H1 (cell line): ENCODE data around the gene SLC17A5. TPM values are rescaled to one million over a fixed set of nuclear protein-coding genes. Genes with fewer than 3 reads are reported as not detected.
A peak's percentile ranks its signal among the peaks of the same experiment; 100 is the strongest.

ENCODE experiments used
- CTCF ChIP-seq, 3 experiments: IDR thresholded peaks; 1 replicate in 2 of 3; 2 replicates in 1 of 3; pipeline versions ENCODE4 v1.5.1 to v1.6.1; 2011; ENCODE audit warnings: low read length in 3 of 3, mild to moderate bottlenecking in 3 of 3, inconsistent platforms in 2 of 3, low read depth in 1 of 3, moderate library complexity in 1 of 3; ENCODE audit not compliant: insufficient read depth in 1 of 3; ENCODE audit errors: control extremely low read depth in 1 of 3
- EP300 ChIP-seq, 2 experiments: IDR thresholded peaks; 1 replicate in 1 of 2; 2 replicates in 1 of 2; pipeline ENCODE4 v1.6.1; 2011 to 2012; ENCODE audit warnings: low read depth in 2 of 2, low read length in 2 of 2, mild to moderate bottlenecking in 2 of 2, borderline replicate concordance in 1 of 2, inconsistent platforms in 1 of 2, moderate library complexity in 1 of 2
- SIN3A ChIP-seq, 2 experiments: IDR thresholded peaks in 1 of 2; conservative IDR thresholded peaks in 1 of 2; 2 replicates each; pipeline ENCODE4 v1.6.1; 2011 to 2012; ENCODE audit warnings: low read length in 2 of 2, improper control_type of control experiment in 1 of 2, low read depth in 1 of 2, mild to moderate bottlenecking in 1 of 2
- TBP ChIP-seq: IDR thresholded peaks from 2 replicates; pipeline ENCODE4 v1.6.1; 2011; ENCODE audit warnings: low read depth, low read length, improper control_type of control experiment
- TEAD4 ChIP-seq: IDR thresholded peaks from 2 replicates; pipeline ENCODE4 v1.6.1; 2012; ENCODE audit warnings: low read depth, low read length, inconsistent platforms, mixed read lengths
- USF2 ChIP-seq: IDR thresholded peaks from 2 replicates; pipeline ENCODE4 v1.6.1; 2011; ENCODE audit warnings: low read length, improper control_type of control experiment
- polyA plus RNA-seq, 7 experiments: library from polyadenylated mRNA; depleted of rRNA in 3 of 7; stranded (reverse) in 5 of 7; unstranded in 2 of 7; fragments of >200 nt in 5 of 7; fragments of 200-250 nt in 2 of 7; gene quantifications; 1 replicate in 5 of 7; 2 replicates in 1 of 7; 4 replicates in 1 of 7; pipeline versions ENCODE4 v1.2.1 to v1.2.3, GENCODE V29; 2011 to 2013; ENCODE audit warnings: missing spikeins in 2 of 7, mixed read lengths in 2 of 7
- total RNA-seq: library from RNA; stranded (reverse); fragmentation: NEBNext Ultra II Directional; extraction: Animal tissue kit (Norgen Biotek cat#: 25700); gene quantifications from 2 replicates; pipeline ENCODE4 v1.2.1, GENCODE V29; 2021

SLC17A5 gene
- total and polyA plus RNA-seq, 2 of the 8 experiments (the other 6 are each of a cell fraction or from before 2014, with no cell fraction given), result 11.0 to 11.9 TPM

DNA sequence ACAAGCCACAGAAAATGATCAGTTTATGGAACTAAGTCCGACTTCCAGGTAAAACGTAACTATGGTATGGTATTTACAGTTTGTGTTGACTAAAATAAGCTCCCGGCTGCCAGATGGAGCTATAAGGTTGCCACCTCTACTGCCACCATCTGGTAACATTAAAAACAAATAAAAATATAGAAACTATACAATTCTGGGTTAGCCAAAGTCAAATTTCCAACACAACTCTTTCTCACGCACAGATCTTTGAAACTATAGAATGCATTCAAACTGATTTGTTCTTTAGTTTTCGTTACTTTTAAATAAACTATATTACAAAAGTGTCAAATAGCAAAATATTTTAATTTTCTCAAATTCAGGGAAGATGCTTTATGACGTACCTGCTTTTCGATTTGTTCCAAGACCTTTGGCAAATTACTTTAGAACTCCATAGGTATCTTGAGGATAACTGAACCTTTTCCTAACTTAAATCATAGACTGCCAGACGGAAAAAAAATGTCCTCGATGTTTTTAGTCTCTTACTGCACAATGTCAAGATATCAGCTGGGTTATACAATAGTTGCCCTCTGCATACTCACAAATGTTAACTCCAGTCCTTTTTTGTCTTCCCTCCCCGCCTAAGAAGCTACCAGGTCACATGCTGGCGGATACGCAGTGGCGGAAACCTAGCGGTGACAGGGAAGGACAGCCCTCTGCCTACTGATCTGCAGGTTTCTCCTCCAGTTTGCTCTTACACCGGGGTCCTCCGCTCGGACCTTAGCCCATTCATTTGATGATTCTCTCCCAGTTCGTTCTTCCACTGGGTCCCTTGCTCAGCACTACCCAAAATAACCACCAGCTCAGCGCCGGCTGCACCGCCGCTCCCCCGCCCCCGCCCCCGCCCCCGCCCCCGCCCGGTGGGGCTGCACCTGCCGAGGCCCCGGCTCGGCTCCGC, 888 bp downstream of the SLC17A5 start (continued):
- TF ChIP-seq CTCF (IDR thresholded peaks at IDR 0.05; ENCODE audit: control extremely low read depth in 1 of 3, insufficient read depth in 1 of 3, low read depth in 1 of 3, low read length in 3 of 3), result peak in 2 of 3 experiments; percentile 34 to 40; a peak in 3 of 4 replicates
- peak; percentile 51 to 73; a peak in 2 of 4 replicates for TF ChIP-seq SIN3A (conservative IDR thresholded peaks at IDR 0.05 in 1 of 2, IDR thresholded peaks at IDR 0.05 in 1 of 2; ENCODE audit: low read depth in 1 of 2, low read length in 2 of 2)
- peak; percentile 52; the same call in 1 of the 2 replicates for TF ChIP-seq USF2
- TF ChIP-seq TEAD4, result no peak
- TF ChIP-seq EP300 (IDR thresholded peaks at IDR 0.05; ENCODE audit: borderline replicate concordance in 1 of 2, low read depth in 2 of 2, low read length in 2 of 2), result no peak
- peak; percentile 59 for TF ChIP-seq TBP
